ENCODE data around the gene PTTG1IP.
A peak's percentile ranks its signal among the peaks of the same experiment; 100 is the strongest.

Gene PTTG1IP

GRCh38 chr21:44817914-44818639, 55.4 kb downstream of the PTTG1IP start, which contains the start of gene SUMO3:
Gene SUMO3 (minus strand): TSS chr21:44818062. CDS start chr21:44817968, 94 bp downstream.
- DNase-seq = no peak

- DNase-seq = peak; percentile 72
Measured at GRCh38 chr21:44817506-44817880, 56.0 kb downstream of the PTTG1IP start.

- DNase-seq = no peak
Measured at GRCh38 chr21:44816761-44817505, 56.6 kb downstream of the PTTG1IP start.

- no peak for DNase-seq
Measured at GRCh38 chr21:44815852-44816628, 57.5 kb downstream of the PTTG1IP start.

GRCh38 chr21:44815225-44815624, 58.3 kb downstream of the PTTG1IP start:
- no peak for DNase-seq

GRCh38 chr21:44814498-44815023, 58.9 kb downstream of the PTTG1IP start:
- DNase-seq = no peak

GRCh38 chr21:44813727-44814126, 59.8 kb downstream of the PTTG1IP start:
- no peak for DNase-seq

GRCh38 chr21:44813149-44813548, 60.3 kb downstream of the PTTG1IP start:
- no peak for DNase-seq

- DNase-seq = no peak
Measured at GRCh38 chr21:44812640-44813039, 60.9 kb downstream of the PTTG1IP start.

- no peak for DNase-seq
Measured at GRCh38 chr21:44810779-44811178, 62.7 kb downstream of the PTTG1IP start.

- DNase-seq = no peak
Measured at GRCh38 chr21:44805859-44806258, 67.6 kb downstream of the PTTG1IP start.

- no peak for DNase-seq
Measured at GRCh38 chr21:44805226-44805625, 68.3 kb downstream of the PTTG1IP start.

GRCh38 chr21:44804762-44805161, 68.7 kb downstream of the PTTG1IP start:
- DNase-seq = no peak

GRCh38 chr21:44803651-44804050, 69.8 kb downstream of the PTTG1IP start:
- no peak for DNase-seq

GRCh38 chr21:44802396-44803153, 70.9 kb downstream of the PTTG1IP start:
- DNase-seq = no peak

GRCh38 chr21:44801468-44802395, 71.8 kb downstream of the PTTG1IP start, which contains the start of gene UBE2G2:
Gene UBE2G2 (minus strand): TSS chr21:44801820. CDS start chr21:44801748, 72 bp downstream.
- peak; percentile 53 for DNase-seq

- DNase-seq = no peak
Measured at GRCh38 chr21:44800971-44801467, 72.5 kb downstream of the PTTG1IP start.

GRCh38 chr21:44800103-44800502, 73.4 kb downstream of the PTTG1IP start:
- no peak for DNase-seq

- DNase-seq = no peak
Measured at GRCh38 chr21:44799646-44800045, 73.8 kb downstream of the PTTG1IP start.
